ENCODE results near the gene PLPPR2. TPM values are rescaled to one million over a fixed set of nuclear protein-coding genes. Genes with fewer than 3 reads are reported as not detected.
A peak's percentile ranks its signal among the peaks of the same experiment; 100 is the strongest.
"Not testable (repeated sequence)": the region's sequence is repeated elsewhere in the genome, so short reads cannot be mapped to it uniquely, and the experiment has no call there.

PLPPR2 gene
- polyA plus RNA-seq, 1 donor: 10.5 TPM

- DNase-seq: peak; percentile 90
Measured at GRCh38 chr19:11339254-11340098, 15.8 kb upstream of the PLPPR2 start, which contains the start of gene RAB3D. Gene RAB3D (minus strand): TSS chr19:11339657. CDS start chr19:11337399, 2,258 bp downstream.

- not testable (repeated sequence) for DNase-seq
Measured at GRCh38 chr19:11340099-11340467, 15.1 kb upstream of the PLPPR2 start.

- no peak for DNase-seq
Measured at GRCh38 chr19:11342429-11342828, 12.8 kb upstream of the PLPPR2 start.

GRCh38 chr19:11345122-11345803, 10.0 kb upstream of the PLPPR2 start:
- no peak for DNase-seq

GRCh38 chr19:11346104-11346940, 8.9 kb upstream of the PLPPR2 start, which contains the start of the genes CCDC159 and TMEM205:
Gene CCDC159 (plus strand): TSS chr19:11346519. CDS start chr19:11346607, 88 bp downstream.
Gene TMEM205 (minus strand): TSS chr19:11346268. CDS start chr19:11345619, 649 bp downstream.
- DNase-seq: peak; percentile 99

GRCh38 chr19:11347546-11348039, 7.6 kb upstream of the PLPPR2 start:
- no peak for DNase-seq

- DNase-seq: no peak
Measured at GRCh38 chr19:11349171-11349570, 6.1 kb upstream of the PLPPR2 start.

- not testable (repeated sequence) for DNase-seq
Measured at GRCh38 chr19:11354102-11354501, 1.1 kb upstream of the PLPPR2 start.

- DNase-seq: no peak
Measured at GRCh38 chr19:11356074-11356397, 804 bp downstream of the PLPPR2 start.

- no peak for DNase-seq
Measured at GRCh38 chr19:11356676-11357550, 1.7 kb downstream of the PLPPR2 start.

GRCh38 chr19:11359421-11359820, 4.2 kb downstream of the PLPPR2 start:
- DNase-seq: no peak

GRCh38 chr19:11361037-11361770, 6.0 kb downstream of the PLPPR2 start:
- no peak for DNase-seq

- DNase-seq: no peak
Measured at GRCh38 chr19:11361771-11362731, 6.8 kb downstream of the PLPPR2 start.

- no peak for DNase-seq
Measured at GRCh38 chr19:11363881-11364280, 8.6 kb downstream of the PLPPR2 start.

GRCh38 chr19:11364296-11364904, 9.2 kb downstream of the PLPPR2 start:
- no peak for DNase-seq

GRCh38 chr19:11364935-11365334, 9.7 kb downstream of the PLPPR2 start:
- no peak for DNase-seq

GRCh38 chr19:11365557-11366117, 10.4 kb downstream of the PLPPR2 start:
- DNase-seq: no peak

- no peak for DNase-seq
Measured at GRCh38 chr19:11367528-11367927, 12.3 kb downstream of the PLPPR2 start.
